Retinal pigment epithelial cell (primary cell): Measurements from ENCODE around the gene IL1R2.

Experiments
- DNase-seq: peaks from one replicate; pipeline ENCODE4 v3.0.0-alpha.2; 2010; ENCODE audit warnings: low read depth
- H3K4me3 ChIP-seq: 2 replicates; pipeline ENCODE4 v1.5.1; 2011; ENCODE audit warnings: mild to moderate bottlenecking, low read length, control low read depth, moderate library complexity
- CTCF ChIP-seq: conservative IDR thresholded peaks from 2 replicates; pipeline ENCODE4 v1.5.1; 2011; ENCODE audit warnings: low read depth, low read length, control low read depth, inconsistent platforms

IL1R2 gene

GRCh38 chr2:101983928-101984327 is 7.8 kb upstream of the IL1R2 start:
- DNase-seq, result no peak
- TF ChIP-seq CTCF, result peak; percentile 44
- H3K4me3 ChIP-seq, result no peak overlapping the region

- no peak overlapping the region for H3K4me3 ChIP-seq
- DNase-seq, result no peak
- TF ChIP-seq CTCF, result no peak
Observed at GRCh38 chr2:101984656-101985055, 7.1 kb upstream of the IL1R2 start.

GRCh38 chr2:101985101-101985792 is 6.5 kb upstream of the IL1R2 start:
- H3K4me3 ChIP-seq, result no peak overlapping the region
- TF ChIP-seq CTCF, result no peak
- DNase-seq, result no peak

GRCh38 chr2:101985793-101986164 is 6.0 kb upstream of the IL1R2 start:
- no peak for TF ChIP-seq CTCF
- no peak overlapping the region for H3K4me3 ChIP-seq
- DNase-seq, result no peak

DNA sequence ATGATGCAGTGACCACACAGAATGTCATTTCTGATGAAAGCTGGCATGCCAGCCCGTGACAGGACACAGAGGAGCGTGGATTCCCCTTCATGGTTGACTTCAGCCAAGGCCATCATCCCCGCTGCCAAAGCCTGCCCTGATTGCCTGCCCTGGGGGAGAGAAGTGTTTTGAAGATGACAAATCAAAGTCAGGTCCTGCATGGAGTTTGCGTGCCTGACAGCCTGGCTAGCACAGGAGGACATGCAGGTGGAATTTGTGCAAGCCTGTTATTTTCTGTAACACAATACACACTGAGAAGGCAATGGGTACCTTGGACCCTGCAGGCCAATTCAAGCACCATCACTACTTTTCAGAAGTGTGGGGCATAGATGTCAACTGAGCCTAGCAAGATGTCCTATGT is 5.4 kb upstream of the IL1R2 start:
- TF ChIP-seq CTCF, result no peak
- DNase-seq, result no peak
- no peak overlapping the region for H3K4me3 ChIP-seq

DNA sequence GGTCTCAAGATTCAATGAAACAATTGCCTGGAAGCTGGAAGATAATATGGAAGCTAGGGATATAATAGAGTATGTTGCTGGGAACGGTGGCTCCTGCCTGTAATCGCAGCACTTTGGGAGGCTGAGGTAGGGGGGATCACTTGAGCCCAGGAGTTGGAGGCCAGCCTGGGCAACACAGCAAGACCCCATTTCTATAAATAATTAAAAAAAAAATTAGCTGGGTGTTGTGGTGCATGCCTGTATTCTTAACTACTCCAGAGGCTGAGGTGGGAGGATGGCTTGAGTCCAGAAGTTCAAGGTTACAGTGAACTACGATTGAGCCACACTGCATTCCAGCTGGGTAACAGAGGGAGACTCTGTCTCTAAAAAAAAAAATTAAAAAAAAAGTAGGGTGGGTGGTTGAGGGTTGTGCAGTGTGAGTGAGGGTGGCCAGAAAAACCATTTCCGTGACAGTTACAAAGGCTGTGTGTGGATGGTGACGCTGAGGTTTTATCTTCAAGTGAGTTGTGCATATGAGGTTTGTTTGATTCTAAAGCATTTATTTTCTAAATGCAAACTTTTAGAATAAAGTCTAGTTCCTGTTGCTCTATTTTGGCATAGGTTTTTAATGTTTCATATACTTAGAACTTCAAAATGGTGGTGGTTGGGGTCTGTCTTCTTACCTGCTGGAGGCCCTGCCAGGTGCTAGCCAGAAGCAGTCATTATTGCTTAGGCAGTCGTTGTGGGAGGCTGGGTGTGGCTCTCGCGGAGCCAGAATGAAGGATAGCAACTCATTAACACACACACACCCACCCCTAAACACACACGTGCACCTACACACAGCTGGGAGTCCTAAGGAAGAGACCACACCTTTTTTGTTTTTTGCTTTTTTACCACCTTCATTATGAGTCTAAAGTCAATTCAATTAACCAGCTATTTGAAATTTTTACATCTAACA is 4.7 kb upstream of the IL1R2 start:
- H3K4me3 ChIP-seq, result no peak overlapping the region
- TF ChIP-seq CTCF, result no peak
- no peak for DNase-seq
